Transverse colon (tissue), 4 donors: Measurements from ENCODE around the gene MB21D2.

Source experiments
- POLR2AphosphoS5 ChIP-seq, 3 donors: sonication (generic); formaldehyde crosslinking; IDR thresholded peaks; one replicate each; pipeline ENCODE4 v1.6.1; 2016; ENCODE audit warnings: antibody characterized with exemption in 3 of 3
- TF ChIP-seq, protein P1 (sequence below), 5 experiments: fragments of 200-600 bp in 3 of 5; fragments of 450-650 bp in 2 of 5; sonication (generic) in 3 of 5; IDR thresholded peaks; 1 replicate in 2 of 5; 2 replicates in 3 of 5; pipeline ENCODE4 v1.5.1; 2016 to 2017; ENCODE audit warnings: antibody characterized with exemption in 5 of 5, inconsistent platforms in 3 of 5, mild to moderate bottlenecking in 2 of 5, moderate library complexity in 1 of 5

DNA sequence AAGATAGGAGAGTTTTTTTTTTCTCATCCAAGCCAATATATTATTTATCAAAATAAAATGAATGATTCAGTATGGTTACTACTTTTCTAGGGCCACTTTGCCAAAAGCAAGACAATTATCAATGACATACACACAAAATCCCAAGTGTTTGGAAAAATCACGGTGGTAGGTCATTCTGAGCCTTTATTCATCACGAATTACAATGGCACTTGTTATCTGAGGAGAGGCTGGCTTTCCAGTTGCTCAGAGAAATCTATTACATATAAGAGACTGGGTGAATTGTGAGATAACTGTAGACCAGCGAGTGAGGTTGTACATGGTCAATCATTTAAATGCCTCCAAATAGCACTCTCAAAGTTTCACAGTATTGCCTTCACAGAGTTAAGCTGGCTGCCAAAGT, 169.9 kb downstream of the MB21D2 start:
- TF ChIP-seq, protein P1, sequence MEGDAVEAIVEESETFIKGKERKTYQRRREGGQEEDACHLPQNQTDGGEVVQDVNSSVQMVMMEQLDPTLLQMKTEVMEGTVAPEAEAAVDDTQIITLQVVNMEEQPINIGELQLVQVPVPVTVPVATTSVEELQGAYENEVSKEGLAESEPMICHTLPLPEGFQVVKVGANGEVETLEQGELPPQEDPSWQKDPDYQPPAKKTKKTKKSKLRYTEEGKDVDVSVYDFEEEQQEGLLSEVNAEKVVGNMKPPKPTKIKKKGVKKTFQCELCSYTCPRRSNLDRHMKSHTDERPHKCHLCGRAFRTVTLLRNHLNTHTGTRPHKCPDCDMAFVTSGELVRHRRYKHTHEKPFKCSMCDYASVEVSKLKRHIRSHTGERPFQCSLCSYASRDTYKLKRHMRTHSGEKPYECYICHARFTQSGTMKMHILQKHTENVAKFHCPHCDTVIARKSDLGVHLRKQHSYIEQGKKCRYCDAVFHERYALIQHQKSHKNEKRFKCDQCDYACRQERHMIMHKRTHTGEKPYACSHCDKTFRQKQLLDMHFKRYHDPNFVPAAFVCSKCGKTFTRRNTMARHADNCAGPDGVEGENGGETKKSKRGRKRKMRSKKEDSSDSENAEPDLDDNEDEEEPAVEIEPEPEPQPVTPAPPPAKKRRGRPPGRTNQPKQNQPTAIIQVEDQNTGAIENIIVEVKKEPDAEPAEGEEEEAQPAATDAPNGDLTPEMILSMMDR (IDR thresholded peaks at IDR 0.05): no peak
- TF ChIP-seq POLR2AphosphoS5 (IDR thresholded peaks at IDR 0.05): no peak
